HEK293 (cell line): ENCODE data around the gene AFDN.

Source experiments
- CTCF ChIP-seq: fragments of 450-650 bp; formaldehyde crosslinking; IDR thresholded peaks from 2 replicates; pipeline ENCODE4 v1.5.1; 2016; ENCODE audit warnings: missing biosample characterization, missing genetic modification characterization
- SETDB1 ChIP-seq: IDR thresholded peaks from one replicate; pipeline ENCODE4 v1.6.1; 2017; ENCODE audit warnings: mild to moderate bottlenecking, low read length, moderate library complexity, mixed read lengths; ENCODE audit not compliant: insufficient read length
- TCF7L2 ChIP-seq: IDR thresholded peaks from 2 replicates; pipeline ENCODE4 v1.6.1; 2011; ENCODE audit warnings: low read depth, mild to moderate bottlenecking, inconsistent platforms, low read length, moderate library complexity, borderline replicate concordance

- no peak for TF ChIP-seq SETDB1
- no peak for TF ChIP-seq CTCF (tag by site-specific recombination)
- TF ChIP-seq TCF7L2 = no peak
These were observed 119.3 kb downstream of the AFDN start for GRCh38 chr6:167946007-167946406.
